GM06990 (cell line): ENCODE measurements around the gene TXNDC2.

Source experiments
- DNase-seq: peaks from one replicate; pipeline ENCODE4 v3.0.0-alpha.2; 2011; ENCODE audit not compliant: insufficient read length; ENCODE audit errors: extremely low read depth
- H3K27me3 ChIP-seq: replicated peaks from 2 replicates; pipeline ENCODE4 v1.6.0; 2011; ENCODE audit warnings: low read length; ENCODE audit not compliant: control insufficient read depth, insufficient read depth
- H3K36me3 ChIP-seq: 2 replicates; pipeline ENCODE4 v1.5.1; 2011; ENCODE audit warnings: low read length; ENCODE audit not compliant: control insufficient read depth, insufficient read depth
- H3K4me3 ChIP-seq: replicated peaks from 2 replicates; pipeline ENCODE4 v1.5.1; 2011; ENCODE audit warnings: low read depth, mild to moderate bottlenecking, control low read depth, low read length
- TF ChIP-seq, protein P1 (sequence below): IDR thresholded peaks from 2 replicates; pipeline ENCODE4 v1.5.1; 2011; ENCODE audit warnings: low read length, control low read depth, mild to moderate bottlenecking, inconsistent platforms; ENCODE audit not compliant: insufficient read depth, poor library complexity, severe bottlenecking

The TXNDC2 gene

DNA sequence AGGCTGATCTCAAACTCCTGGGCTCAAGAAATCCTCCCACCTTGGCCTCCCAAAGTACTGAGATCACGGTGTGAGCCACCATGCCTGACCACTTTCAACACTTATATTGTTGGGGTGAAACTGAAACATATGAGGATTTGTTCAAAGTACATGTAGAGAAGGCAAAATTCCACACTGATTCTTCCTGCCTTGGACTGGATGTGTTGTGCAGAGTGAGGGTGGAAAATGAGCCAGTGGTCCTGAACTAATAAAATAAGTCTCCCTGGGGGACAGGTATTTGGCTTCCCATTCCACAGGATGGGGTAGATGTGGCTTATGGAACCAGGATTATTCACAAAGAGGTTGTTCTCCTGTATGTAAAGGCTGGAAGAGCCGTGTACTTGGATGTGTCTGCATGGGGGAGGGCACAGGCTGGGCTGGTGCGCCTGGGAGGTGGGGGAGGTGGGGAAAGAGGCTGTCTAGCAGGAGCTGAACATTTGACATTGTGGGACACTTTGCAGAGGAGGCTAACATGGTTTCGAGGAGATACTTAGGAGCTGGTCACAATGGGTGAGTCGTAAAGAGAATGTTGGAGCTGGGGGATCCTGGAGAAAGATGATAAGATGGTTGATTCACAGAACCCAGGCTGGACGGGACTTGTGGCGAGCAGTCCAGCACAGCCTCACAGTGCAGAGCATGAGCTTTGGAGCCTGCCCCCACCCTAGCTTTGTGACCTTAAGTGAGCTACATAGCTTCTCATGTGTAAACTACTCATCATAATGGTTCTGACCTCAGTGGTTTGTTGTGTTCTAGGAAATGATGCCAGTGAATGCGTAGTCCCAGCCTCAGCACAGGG lies at the start of gene TXNDC2:
TXNDC2 (plus strand) TSS at position 804 of the 835 bp plus-strand sequence. CDS start 708 bp downstream, outside the sequence.
- no peak within 1 kb of the TSS for H3K4me3 ChIP-seq
- TF ChIP-seq, protein P1, sequence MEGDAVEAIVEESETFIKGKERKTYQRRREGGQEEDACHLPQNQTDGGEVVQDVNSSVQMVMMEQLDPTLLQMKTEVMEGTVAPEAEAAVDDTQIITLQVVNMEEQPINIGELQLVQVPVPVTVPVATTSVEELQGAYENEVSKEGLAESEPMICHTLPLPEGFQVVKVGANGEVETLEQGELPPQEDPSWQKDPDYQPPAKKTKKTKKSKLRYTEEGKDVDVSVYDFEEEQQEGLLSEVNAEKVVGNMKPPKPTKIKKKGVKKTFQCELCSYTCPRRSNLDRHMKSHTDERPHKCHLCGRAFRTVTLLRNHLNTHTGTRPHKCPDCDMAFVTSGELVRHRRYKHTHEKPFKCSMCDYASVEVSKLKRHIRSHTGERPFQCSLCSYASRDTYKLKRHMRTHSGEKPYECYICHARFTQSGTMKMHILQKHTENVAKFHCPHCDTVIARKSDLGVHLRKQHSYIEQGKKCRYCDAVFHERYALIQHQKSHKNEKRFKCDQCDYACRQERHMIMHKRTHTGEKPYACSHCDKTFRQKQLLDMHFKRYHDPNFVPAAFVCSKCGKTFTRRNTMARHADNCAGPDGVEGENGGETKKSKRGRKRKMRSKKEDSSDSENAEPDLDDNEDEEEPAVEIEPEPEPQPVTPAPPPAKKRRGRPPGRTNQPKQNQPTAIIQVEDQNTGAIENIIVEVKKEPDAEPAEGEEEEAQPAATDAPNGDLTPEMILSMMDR, result no peak
- H3K36me3 ChIP-seq, result no peaks in the 10 kb centered on the region
- H3K27me3 ChIP-seq, result no peaks in the 10 kb centered on the region
- DNase-seq, result no peak

DNA sequence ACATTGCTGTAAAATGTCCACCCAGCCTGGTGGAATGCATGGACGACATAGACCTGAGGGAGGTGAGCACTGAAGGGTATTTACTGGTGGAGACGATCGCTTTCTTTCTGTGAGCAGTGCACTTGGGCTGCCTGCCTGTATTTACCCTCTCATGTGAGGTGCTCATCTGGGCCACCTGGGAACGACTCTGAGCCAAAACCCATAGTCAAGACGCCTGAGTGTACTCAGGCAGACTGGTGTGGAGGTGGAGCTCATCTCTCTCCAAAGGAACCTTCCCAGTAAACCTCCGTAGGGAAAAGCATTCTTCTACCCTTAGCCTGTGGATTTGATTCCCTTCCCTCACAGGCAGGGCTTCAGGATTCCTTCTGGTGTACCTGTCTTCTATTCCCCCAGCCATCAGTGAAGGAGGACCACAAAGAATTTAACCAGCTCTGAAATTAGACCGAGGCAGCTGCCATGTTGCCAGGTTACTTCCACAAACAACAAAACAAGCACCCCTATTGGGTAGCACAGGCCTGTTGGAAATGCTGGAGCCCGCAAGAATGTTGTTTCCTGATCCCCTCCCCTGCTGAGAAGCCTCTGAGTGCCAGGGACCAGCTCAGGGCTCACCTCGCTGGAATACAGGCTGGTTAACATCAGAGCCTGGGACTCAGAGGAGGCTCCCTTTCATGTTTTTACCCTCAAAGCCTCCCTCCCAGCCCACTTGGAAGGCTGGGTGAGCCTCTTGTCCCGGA lies 47.5 kb upstream of the TXNDC2 start:
- no peak for DNase-seq
- TF ChIP-seq, protein P1, result no peak
- H3K36me3 ChIP-seq, result peaks cover 8% of the 10 kb centered on the region
- H3K27me3 ChIP-seq, result no peaks in the 10 kb centered on the region
- no peak overlapping the region for H3K4me3 ChIP-seq

DNA sequence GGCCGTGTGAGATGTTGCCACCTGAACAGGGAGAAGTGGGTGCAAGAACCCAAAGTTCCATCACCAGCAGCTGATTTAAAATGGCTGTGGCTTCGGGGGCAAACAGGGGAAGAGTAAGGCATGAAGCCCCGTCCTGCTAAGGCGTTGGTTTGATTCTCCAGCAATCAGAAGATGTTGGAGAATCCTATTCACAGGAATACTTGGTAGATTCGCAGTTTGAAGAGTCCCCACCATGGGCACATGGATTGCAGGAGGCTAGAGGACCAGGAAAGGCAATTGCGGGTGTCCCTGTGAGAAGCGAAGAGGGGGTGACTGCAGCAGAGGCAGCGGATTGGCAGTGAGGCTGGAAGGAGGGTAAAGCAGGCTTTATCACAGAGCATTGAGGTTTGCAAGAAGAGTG lies 46.6 kb upstream of the TXNDC2 start:
- TF ChIP-seq, protein P1, result no peak
- Histone ChIP-seq H3K27me3 (no peaks in the 10 kb centered on the region), H3K4me3 (no peak overlapping the region), H3K36me3 (peaks cover 8% of the 10 kb centered on the region)
- no peak for DNase-seq

DNA sequence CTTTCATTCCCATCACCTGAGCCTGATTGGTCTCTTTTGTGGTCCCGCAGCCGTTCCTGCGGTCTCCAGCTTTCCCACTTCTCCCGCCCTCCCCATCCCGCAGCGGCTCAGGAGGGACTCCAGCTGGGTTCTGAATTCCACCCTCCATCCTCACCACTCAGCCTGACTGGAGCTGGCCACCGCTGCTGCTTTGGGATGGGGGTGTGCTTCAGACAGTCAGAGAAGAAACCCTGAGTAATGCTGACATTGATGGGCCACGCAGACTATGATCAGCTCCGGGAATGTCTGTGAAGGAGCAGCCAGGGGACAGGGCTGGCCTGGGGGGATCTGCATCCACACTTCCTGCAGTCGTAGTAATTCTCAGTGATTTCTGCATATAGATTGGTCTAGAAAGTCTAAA lies 45.9 kb upstream of the TXNDC2 start:
- H3K36me3 ChIP-seq, result peaks cover 8% of the 10 kb centered on the region
- no peak for DNase-seq
- no peaks in the 10 kb centered on the region for H3K27me3 ChIP-seq
- TF ChIP-seq, protein P1, result no peak
- no peak overlapping the region for H3K4me3 ChIP-seq

DNA sequence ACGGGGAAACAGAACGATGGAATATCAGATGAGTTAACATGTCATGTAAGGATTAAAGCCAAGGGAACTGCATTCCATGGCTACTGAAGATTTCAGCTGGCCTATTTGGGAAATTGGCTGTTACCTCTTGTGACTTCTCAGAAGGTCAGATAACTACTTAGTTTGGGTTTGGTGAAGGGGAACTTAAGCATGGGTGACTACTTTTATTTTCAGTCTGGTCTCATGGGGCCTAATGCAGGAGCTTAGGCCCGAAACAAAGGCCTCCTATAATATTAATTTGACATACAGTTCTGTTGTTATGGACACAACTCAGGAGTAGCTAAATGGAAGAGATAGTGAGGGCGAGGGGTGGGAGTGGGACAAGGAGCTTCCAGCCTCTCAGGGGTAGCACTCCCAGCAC lies 44.0 kb upstream of the TXNDC2 start:
- Histone ChIP-seq H3K4me3 (no peak overlapping the region), H3K36me3 (peaks cover 8% of the 10 kb centered on the region), H3K27me3 (no peaks in the 10 kb centered on the region)
- TF ChIP-seq, protein P1, result no peak
- no peak for DNase-seq
